Prostate gland (tissue), 2 donors: ENCODE results near the gene FOXN1.

Source experiments
- POLR2A ChIP-seq: fragments of 450-650 bp; IDR thresholded peaks from one replicate; pipeline ENCODE4 v1.6.1; 2016; ENCODE audit warnings: antibody characterized with exemption, mild to moderate bottlenecking
- POLR2AphosphoS5 ChIP-seq: sonication (generic); formaldehyde crosslinking; IDR thresholded peaks from one replicate; pipeline ENCODE4 v1.6.1; 2017; ENCODE audit warnings: antibody characterized with exemption
- TF ChIP-seq, protein P1 (sequence below), 4 experiments: fragments of 200-600 bp in 2 of 4; fragments of 450-650 bp in 2 of 4; sonication (generic) in 2 of 4; IDR thresholded peaks; 1 replicate in 3 of 4; 2 replicates in 1 of 4; pipeline ENCODE4 v1.5.1; 2016 to 2019; ENCODE audit warnings: antibody characterized with exemption in 4 of 4, mild to moderate bottlenecking in 2 of 4, moderate library complexity in 2 of 4

DNA sequence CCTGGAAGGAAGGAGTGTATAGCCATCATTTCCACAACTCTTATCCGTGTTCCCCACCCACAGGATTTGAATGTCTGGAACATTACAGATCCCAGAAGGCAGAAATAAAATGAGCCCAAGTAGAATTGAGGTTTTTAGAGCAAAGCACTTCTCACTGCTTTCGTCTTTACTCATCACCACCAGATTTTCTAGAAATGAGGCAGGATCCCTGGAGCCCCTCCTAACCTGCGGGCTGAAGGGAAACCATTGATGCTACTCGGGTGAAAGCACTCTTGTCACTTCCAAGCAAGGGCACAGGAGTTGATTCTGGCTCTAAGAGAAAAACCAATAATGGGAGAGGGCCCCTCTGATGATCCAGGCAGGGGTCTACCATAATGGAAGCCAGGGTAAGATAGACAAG, 73.4 kb downstream of the FOXN1 start:
- TF ChIP-seq, protein P1, sequence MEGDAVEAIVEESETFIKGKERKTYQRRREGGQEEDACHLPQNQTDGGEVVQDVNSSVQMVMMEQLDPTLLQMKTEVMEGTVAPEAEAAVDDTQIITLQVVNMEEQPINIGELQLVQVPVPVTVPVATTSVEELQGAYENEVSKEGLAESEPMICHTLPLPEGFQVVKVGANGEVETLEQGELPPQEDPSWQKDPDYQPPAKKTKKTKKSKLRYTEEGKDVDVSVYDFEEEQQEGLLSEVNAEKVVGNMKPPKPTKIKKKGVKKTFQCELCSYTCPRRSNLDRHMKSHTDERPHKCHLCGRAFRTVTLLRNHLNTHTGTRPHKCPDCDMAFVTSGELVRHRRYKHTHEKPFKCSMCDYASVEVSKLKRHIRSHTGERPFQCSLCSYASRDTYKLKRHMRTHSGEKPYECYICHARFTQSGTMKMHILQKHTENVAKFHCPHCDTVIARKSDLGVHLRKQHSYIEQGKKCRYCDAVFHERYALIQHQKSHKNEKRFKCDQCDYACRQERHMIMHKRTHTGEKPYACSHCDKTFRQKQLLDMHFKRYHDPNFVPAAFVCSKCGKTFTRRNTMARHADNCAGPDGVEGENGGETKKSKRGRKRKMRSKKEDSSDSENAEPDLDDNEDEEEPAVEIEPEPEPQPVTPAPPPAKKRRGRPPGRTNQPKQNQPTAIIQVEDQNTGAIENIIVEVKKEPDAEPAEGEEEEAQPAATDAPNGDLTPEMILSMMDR (IDR thresholded peaks at IDR 0.05), result no peak
- TF ChIP-seq POLR2A (no peak), POLR2AphosphoS5 (no peak)
